H54 (cell line): Measurements from ENCODE around the gene SMC4.

ENCODE experiments used
- DNase-seq: peaks from one replicate; pipeline ENCODE4 v3.0.0; 2011; ENCODE audit warnings: low spot score, mixed read lengths; ENCODE audit not compliant: insufficient read length
- FAIRE-seq: peaks from 3 replicates; lab custom pipeline; 2011; peaks lifted over from hg19 to GRCh38; lab: Jason Lieb, UNC
- POLR2A ChIP-seq: IDR thresholded peaks from 2 replicates; pipeline ENCODE4 v1.6.1; 2011; ENCODE audit warnings: low read depth, mild to moderate bottlenecking, low read length

Gene SMC4

GRCh38 chr3:160464321-160464720, 64.9 kb downstream of the SMC4 start:
- DNase-seq, result no peak
- no peak for TF ChIP-seq POLR2A
- FAIRE-seq, result no peak

- DNase-seq, result no peak
- no peak for TF ChIP-seq POLR2A
- FAIRE-seq, result no peak
These were observed 65.5 kb downstream of the SMC4 start for GRCh38 chr3:160464971-160465370.

GRCh38 chr3:160470181-160470580, 70.7 kb downstream of the SMC4 start:
- no peak for FAIRE-seq
- no peak for TF ChIP-seq POLR2A
- DNase-seq, result no peak

DNA sequence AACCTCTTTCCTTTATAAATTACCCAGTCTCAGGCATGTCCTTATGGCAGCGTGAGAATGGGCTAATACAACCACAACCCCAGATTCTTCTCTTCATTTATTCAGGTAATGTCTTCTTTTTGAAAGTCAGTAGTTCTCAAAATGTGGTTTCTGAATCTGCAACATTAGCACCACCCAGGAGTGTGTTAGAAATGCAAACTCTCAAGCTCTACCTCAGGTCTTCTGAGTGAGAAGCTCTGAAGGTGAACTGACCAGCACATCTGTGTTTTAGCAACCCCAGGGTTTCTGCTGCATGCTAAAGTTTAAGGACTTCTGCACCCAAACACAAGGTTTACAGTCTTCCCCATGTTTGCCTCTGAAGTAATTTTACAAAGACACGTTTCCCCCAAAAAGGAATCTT, 72.4 kb downstream of the SMC4 start:
- FAIRE-seq (no peak), DNase-seq (no peak)
- TF ChIP-seq POLR2A, result no peak

DNA sequence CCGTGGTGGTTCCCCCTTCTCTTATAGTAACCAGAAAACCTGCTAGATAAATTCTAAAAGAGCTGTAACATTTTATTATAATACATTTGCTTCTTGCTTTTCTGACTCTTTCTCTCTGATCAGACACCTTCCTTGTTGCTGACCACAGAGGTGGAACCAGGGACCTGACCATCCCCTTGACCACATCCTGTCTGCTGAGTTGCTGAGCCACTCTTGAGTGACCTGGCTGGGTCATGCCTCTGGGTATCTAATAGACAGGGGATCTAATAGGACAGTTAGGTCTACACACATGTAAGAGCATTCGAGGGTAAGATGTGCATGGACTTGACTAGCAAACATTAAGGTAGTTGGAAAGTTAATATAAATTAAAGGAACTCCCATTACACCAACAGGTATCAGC, 72.9 kb downstream of the SMC4 start:
- no peak for TF ChIP-seq POLR2A
- no peak for DNase-seq
- FAIRE-seq, result no peak

- no peak for TF ChIP-seq POLR2A
- no peak for FAIRE-seq
- DNase-seq, result no peak
These were observed 73.8 kb downstream of the SMC4 start for GRCh38 chr3:160473221-160473620.

GRCh38 chr3:160473978-160474377, 74.5 kb downstream of the SMC4 start:
- FAIRE-seq, result no peak
- no peak for TF ChIP-seq POLR2A
- peak; percentile 37 for DNase-seq

GRCh38 chr3:160474416-160474838, 75.0 kb downstream of the SMC4 start:
- FAIRE-seq (no peak), DNase-seq (no peak)
- no peak for TF ChIP-seq POLR2A

GRCh38 chr3:160475153-160475552, 75.7 kb downstream of the SMC4 start:
- DNase-seq, result no peak
- no peak for TF ChIP-seq POLR2A
- no peak for FAIRE-seq

DNA sequence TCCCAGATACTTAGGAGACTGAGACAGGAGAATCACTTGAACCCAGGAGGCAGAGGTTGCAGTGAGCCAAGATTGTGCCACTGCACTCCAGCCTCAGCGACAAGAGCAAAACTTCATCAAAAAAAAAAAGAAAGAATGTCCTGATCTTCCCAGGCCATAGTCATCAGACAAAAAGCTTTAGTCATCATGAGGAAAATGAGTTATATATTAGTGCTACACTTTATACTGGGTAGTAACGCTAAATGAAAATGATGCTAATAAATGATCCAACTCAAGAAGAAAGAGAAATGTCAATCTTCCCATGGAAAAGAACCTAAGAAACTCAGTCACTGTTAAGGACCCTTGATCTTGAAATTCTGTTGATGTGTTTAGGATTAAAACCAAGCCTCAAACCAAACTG, 76.4 kb downstream of the SMC4 start:
- TF ChIP-seq POLR2A, result no peak
- DNase-seq (no peak), FAIRE-seq (no peak)

DNA sequence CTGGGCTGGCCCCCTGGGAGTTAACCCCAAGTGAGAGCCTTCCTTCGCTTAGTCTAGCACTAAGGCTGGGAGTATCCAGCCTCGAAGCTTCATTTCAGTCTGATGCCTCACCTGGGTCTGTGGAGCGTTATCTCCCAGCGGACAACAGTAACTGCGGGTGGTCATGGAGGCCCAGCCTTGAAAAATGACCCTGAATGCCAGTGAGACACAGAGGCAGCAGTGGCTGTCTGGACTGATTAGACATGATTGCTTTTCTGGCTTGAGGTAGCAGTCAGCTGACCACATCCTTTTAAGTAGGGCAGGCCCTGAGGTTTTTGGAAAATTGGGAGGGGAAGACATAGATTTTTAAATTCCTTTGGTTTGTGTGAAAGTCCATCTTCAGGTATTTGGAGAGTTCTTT, 78.3 kb downstream of the SMC4 start:
- DNase-seq, result no peak
- TF ChIP-seq POLR2A, result no peak
- FAIRE-seq, result no peak

DNA sequence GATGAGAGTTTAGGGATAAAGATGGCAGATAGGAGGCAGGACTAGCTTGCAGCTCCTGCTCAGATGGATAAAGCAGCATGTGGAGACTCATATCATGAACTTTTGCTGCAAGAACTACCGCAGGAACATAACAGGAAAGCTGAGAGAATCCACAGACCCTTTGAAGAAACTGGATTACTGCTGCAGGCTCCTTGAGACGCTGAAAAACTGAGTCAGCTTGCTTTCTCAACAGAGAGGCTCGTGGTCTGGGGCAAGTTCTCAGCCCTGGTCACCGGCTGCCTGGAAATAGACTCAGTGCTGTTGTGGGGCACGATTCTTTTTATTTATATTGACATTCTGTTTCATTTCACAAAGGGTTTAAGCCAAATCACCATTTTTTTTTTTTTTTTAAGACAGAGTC, 78.9 kb downstream of the SMC4 start:
- TF ChIP-seq POLR2A, result no peak
- FAIRE-seq (no peak), DNase-seq (no peak)

DNA sequence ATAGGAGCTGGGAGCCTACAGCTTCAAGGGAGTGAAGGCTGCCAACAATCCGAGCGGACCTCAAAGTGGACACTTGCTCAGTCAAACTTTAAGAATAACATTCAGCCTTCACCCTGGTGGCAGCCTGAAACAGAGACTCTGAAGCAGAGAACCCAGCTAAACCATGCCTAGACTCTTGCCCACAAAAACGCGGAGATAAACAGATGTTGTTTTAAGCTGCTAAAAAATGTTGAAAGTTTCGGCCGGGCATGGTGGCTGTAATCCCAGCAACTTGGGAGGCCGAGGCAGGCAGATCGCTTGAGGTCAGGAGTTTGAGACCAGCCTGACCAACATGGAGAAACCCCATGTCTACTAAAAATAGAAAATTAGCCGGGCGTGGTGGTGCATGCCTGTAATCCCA, 79.9 kb downstream of the SMC4 start:
- FAIRE-seq, result no peak
- no peak for TF ChIP-seq POLR2A
- no peak for DNase-seq

DNA sequence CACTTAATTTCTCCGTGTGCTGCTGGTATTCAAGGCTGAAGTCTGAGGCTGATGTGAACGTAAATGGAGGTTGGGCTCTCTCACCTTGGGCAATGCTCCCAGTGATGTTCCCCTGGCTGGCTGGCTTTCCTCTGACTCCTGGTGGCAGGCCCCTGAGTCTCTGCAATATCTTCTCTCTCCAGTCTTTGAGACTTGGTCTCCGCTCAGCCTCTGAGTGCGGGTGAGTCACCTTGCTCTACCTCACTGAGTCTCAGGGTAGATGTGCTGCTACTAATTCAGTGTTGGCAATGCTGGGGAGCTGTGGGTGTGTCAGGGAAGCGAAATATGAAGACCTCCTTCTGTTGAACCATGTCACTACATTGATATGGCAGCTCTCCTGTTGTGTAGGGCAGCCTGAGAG, 81.5 kb downstream of the SMC4 start:
- no peak for TF ChIP-seq POLR2A
- no peak for FAIRE-seq
- DNase-seq, result no peak

GRCh38 chr3:160481856-160482255, 82.4 kb downstream of the SMC4 start:
- DNase-seq (no peak), FAIRE-seq (no peak)
- no peak for TF ChIP-seq POLR2A

DNA sequence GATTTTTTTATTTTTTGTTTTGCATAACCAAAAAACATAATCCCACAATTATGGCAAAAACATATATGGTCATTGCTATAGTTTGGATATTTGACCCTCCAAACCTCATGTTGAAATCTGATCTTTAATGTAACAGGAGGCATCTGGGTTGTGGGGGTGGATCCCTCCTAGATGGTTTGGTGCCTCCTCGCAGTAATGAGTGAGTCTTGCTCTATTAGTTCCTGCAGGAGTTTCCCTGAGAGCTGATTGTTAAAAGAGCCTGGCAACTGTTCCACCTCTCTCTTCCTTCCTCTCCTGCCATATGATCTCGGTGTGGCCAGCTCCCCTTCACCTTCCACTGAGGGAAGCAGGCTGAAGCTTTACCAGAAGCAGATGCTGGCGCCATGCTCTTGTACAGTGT, 83.3 kb downstream of the SMC4 start:
- TF ChIP-seq POLR2A, result no peak
- DNase-seq, result no peak
- FAIRE-seq, result no peak
